Neutrophil (primary cell): ENCODE results near the gene MAPK12.

Source experiments
- H3K27ac ChIP-seq: fragments of 200-600 bp; sonication (generic); 2 replicates; pipeline ENCODE4 v1.5.1; 2016; ENCODE audit warnings: mild to moderate bottlenecking, moderate library complexity
- H3K27me3 ChIP-seq: fragments of 200-600 bp; sonication (generic); 2 replicates; pipeline ENCODE4 v1.6.0; 2016; ENCODE audit warnings: mild to moderate bottlenecking
- H3K36me3 ChIP-seq: fragments of 200-600 bp; sonication (generic); 2 replicates; pipeline ENCODE4 v1.5.1; 2017
- H3K4me1 ChIP-seq, 2 experiments: fragments of 200-600 bp in 1 of 2; sonication (generic) in 1 of 2; 1 replicate in 1 of 2; 2 replicates in 1 of 2; pipeline versions ENCODE4 v1.5.1 to v1.6.1; 2013 to 2016; ENCODE audit warnings: low read depth in 1 of 2, low read length in 1 of 2, mild to moderate bottlenecking in 1 of 2, moderate library complexity in 1 of 2; ENCODE audit not compliant: control insufficient read depth in 1 of 2, insufficient read depth in 1 of 2
- H3K4me3 ChIP-seq, 2 experiments: fragments of 200-600 bp in 1 of 2; sonication (generic) in 1 of 2; 1 replicate in 1 of 2; 2 replicates in 1 of 2; pipeline ENCODE4 v1.5.1; 2013 to 2016; ENCODE audit warnings: low read depth in 1 of 2, low read length in 1 of 2, mild to moderate bottlenecking in 1 of 2, moderate library complexity in 1 of 2
- H3K9me3 ChIP-seq: fragments of 200-600 bp; sonication (generic); 2 replicates; pipeline ENCODE4 v1.5.1; 2016
- TF ChIP-seq, protein P1 (sequence below): fragments of 200-600 bp; sonication (generic); IDR thresholded peaks from 2 replicates; pipeline ENCODE4 v1.5.1; 2016; ENCODE audit warnings: antibody characterized with exemption

MAPK12 gene

DNA sequence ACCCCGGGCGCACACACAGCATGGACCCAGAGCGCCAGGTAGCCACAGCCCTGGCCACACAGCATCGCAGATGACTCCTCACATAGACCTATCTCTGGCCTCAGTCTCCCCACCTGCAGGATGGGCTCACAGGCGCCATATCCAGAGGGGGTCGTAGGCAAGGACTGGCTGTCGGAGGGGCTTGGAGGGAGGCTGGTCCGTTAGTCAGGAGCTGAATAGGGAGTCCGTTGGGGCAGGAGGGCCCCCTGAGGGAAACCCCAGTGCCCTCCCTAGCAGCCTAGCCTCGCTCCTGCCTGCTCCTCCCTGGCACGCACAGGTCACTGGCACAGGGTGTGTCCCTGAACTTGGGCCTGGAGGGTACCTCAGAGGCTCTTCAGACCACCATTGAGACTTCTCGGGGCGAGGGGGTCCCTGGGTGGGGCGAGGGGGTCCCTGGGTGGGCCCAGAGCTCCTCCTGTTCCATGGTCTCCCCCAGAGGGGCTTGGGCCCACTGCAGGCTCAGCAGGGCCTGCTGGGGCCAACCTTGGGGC lies 44.0 kb upstream of the MAPK12 start:
- Histone ChIP-seq H3K27ac (no peak overlapping the region), H3K36me3 (no peaks in the 10 kb centered on the region), H3K9me3 (no peaks in the 10 kb centered on the region), H3K4me1 (peaks cover 0 to 8% of the 10 kb centered on the region in 2 experiments), H3K27me3 (peaks cover 100% of the 10 kb centered on the region), H3K4me3 (no peak overlapping the region)
- TF ChIP-seq, protein P1, sequence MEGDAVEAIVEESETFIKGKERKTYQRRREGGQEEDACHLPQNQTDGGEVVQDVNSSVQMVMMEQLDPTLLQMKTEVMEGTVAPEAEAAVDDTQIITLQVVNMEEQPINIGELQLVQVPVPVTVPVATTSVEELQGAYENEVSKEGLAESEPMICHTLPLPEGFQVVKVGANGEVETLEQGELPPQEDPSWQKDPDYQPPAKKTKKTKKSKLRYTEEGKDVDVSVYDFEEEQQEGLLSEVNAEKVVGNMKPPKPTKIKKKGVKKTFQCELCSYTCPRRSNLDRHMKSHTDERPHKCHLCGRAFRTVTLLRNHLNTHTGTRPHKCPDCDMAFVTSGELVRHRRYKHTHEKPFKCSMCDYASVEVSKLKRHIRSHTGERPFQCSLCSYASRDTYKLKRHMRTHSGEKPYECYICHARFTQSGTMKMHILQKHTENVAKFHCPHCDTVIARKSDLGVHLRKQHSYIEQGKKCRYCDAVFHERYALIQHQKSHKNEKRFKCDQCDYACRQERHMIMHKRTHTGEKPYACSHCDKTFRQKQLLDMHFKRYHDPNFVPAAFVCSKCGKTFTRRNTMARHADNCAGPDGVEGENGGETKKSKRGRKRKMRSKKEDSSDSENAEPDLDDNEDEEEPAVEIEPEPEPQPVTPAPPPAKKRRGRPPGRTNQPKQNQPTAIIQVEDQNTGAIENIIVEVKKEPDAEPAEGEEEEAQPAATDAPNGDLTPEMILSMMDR, result no peak

DNA sequence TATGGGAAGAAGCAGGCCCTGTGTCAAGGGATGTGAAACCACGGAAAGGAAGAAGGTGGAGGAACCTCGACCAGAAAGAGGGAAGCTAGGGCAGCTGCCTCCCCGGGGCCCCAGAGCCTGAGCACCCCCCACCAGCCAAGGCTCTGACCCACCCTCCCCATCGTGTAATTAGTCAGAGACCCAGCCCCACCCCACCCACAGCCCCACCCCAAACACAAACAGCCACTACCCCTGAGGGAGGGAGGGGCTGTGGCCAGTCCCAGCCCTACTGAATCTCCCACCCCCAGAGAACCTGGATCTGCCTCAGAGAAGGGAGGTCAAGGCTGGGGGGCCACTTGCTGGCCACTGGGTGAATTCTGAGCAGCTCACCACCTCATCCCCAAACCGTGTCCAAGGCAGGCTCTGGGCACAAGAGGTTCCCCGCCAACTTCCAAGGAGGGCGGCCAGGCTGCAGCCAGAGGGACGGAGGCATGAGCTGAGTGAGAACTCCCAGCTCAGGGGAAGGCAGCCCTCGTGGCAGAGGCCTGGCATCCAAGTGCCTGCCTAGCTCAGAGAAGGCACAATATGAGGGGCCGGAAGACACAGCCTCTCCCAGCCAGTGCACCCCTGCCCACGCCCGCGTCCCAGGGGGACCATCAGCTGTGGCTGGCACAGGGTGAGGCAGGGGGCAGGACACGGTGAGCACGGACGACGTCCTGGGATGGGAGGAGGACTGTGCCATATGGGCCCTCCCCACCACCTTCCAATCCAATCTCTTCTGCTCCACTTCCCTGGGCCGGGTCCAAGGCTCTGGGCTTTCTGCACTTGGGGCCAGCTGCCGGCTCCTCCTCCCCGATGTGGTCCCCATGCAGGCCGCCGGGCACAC lies 43.3 kb upstream of the MAPK12 start:
- no peak overlapping the region for H3K4me3 ChIP-seq
- H3K4me1 ChIP-seq, result peaks cover 0 to 11% of the 10 kb centered on the region in 2 experiments
- no peak overlapping the region for H3K27ac ChIP-seq
- TF ChIP-seq, protein P1, result no peak
- no peaks in the 10 kb centered on the region for H3K9me3 ChIP-seq
- H3K27me3 ChIP-seq, result peaks cover 100% of the 10 kb centered on the region
- H3K36me3 ChIP-seq, result no peaks in the 10 kb centered on the region

DNA sequence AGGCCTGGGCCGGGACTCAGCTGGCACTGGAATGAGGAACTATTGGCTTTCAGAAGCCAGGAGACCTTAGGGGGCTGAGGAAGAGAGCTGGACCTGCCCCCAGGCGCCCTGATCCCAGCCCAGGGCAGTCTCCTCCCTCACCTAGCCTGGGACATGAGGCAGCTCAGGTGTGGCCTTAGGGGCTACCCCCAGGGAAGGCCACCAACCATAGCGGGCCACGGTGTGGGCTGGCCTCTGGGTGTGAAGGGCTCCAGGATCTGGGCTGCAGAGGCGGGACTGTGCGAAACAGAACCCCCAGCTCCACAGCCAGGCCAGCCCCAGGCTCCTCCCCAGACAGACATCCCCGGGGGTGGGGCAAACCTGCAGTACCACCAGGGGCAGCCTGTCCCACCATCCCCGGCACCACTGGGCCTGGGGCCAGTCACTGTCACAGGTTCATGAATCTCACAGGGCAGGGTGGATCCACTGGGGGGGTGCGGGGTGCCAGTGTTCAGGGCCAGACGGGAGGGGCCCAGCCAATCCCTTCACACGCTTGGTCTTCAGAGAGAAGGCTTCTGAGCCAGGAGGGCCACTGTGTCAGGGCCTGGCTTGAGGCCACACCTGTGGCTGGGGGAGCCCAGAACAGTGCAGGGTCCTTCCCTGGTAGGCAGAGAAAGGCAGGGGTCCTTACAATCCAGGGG lies 42.5 kb upstream of the MAPK12 start:
- Histone ChIP-seq H3K4me3 (no peak overlapping the region), H3K36me3 (no peaks in the 10 kb centered on the region), H3K27me3 (peaks cover 100% of the 10 kb centered on the region), H3K9me3 (no peaks in the 10 kb centered on the region), H3K4me1 (peaks cover 0 to 17% of the 10 kb centered on the region in 2 experiments), H3K27ac (no peak overlapping the region)
- TF ChIP-seq, protein P1, result no peak

DNA sequence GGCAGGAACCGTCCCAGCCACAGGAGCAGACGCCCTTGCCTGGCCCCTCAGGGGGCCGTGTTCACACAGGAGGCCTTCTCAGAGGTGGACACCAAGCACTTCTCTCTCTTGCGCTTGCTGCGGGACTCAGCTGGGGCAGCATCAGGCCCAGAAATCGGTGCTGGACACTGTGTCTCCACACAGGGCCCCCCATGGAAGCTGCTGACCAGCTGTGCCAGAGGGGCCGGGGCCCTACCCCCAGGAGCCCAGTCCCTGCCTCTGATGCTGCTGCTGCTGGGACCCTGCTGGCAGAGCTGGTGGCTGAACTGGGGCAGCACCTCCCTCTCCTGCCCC lies 42.0 kb upstream of the MAPK12 start:
- no peaks in the 10 kb centered on the region for H3K36me3 ChIP-seq
- TF ChIP-seq, protein P1, result no peak
- no peak overlapping the region for H3K27ac ChIP-seq
- H3K4me3 ChIP-seq, result no peak overlapping the region
- peaks cover 100% of the 10 kb centered on the region for H3K27me3 ChIP-seq
- H3K4me1 ChIP-seq, result peaks cover 0 to 17% of the 10 kb centered on the region in 2 experiments
- no peaks in the 10 kb centered on the region for H3K9me3 ChIP-seq

DNA sequence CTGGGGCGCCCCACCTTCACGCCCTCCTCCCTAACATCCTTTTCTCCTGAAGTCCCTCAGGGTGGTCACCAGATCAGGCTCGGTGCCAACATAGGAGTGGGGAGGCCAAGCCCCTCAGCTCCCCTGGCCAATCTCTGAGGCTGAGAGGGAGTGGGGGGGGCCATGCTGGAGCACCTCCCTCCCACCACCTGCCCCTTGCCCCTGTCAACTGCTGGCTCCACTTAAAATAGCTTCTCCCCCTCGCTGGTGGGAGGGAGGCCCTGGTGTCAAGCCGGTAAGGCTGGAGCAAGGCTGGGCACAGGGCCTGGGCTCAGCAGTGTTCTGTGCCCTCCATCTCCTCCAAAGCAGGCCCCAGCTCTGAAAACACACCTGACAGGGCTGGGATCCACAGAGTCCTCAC lies 41.1 kb upstream of the MAPK12 start:
- TF ChIP-seq, protein P1, result no peak
- Histone ChIP-seq H3K36me3 (no peaks in the 10 kb centered on the region), H3K9me3 (no peaks in the 10 kb centered on the region), H3K27ac (no peak overlapping the region), H3K4me3 (no peak overlapping the region), H3K4me1 (peaks cover 0 to 17% of the 10 kb centered on the region in 2 experiments), H3K27me3 (peaks cover 100% of the 10 kb centered on the region)
